ENCODE measurements around the gene CIB1. TPM values are rescaled to one million over a fixed set of nuclear protein-coding genes. Genes with fewer than 3 reads are reported as not detected.

The CIB1 gene
- total RNA-seq, 2 experiments from 2014 or later = 151 to 154 TPM

GRCh38 chr15:90213818-90214204 is 19.9 kb downstream of the CIB1 start:
- Mint-ChIP-seq H3K27me3 (no peaks in the 10 kb centered on the region), H3K4me3 (no peak overlapping the region), H3K4me1 (ENCODE audit: low read depth) (peaks cover 17% of the 10 kb centered on the region), H3K27ac (no peak overlapping the region), H3K9me3 (no peaks in the 10 kb centered on the region), H3K36me3 (ENCODE audit: low read depth) (no peaks in the 10 kb centered on the region)
- TF ChIP-seq CTCF (IDR thresholded peaks at IDR 0.05) = no peak
- ChIA-PET POLR2A (no interaction called here), CTCF (no interaction called here)
- intact Hi-C loops (cut with micrococcal nuclease) = no loop called here
- no peak for ATAC-seq
- DNase-seq = no peak

- H3K27me3 Mint-ChIP-seq = no peaks in the 10 kb centered on the region
- no peaks in the 10 kb centered on the region for H3K9me3 Mint-ChIP-seq
- DNase-seq (no peak), ATAC-seq (no peak)
- intact Hi-C loops (cut with micrococcal nuclease) = no loop called here
- H3K36me3 Mint-ChIP-seq (ENCODE audit: low read depth) = no peaks in the 10 kb centered on the region
- POLR2A ChIA-PET = no interaction called here
- H3K27ac Mint-ChIP-seq = no peak overlapping the region
- no peak overlapping the region for H3K4me3 Mint-ChIP-seq
- peaks cover 17% of the 10 kb centered on the region for H3K4me1 Mint-ChIP-seq (ENCODE audit: low read depth)
- TF ChIP-seq CTCF (IDR thresholded peaks at IDR 0.05) = no peak
- CTCF ChIA-PET = no interaction called here
Measured at GRCh38 chr15:90213122-90213817, 20.5 kb downstream of the CIB1 start.

- POLR2A ChIA-PET = interaction anchor here (0.5 kb wide), 1 partner anchor 11 kb away, joined by 3 read pairs; no protein-coding TSS in a partner anchor
- no peaks in the 10 kb centered on the region for H3K9me3 Mint-ChIP-seq
- no peak overlapping the region for H3K27ac Mint-ChIP-seq
Measured at GRCh38 chr15:90212221-90213098, 21.3 kb downstream of the CIB1 start.

GRCh38 chr15:90211440-90212143 is 22.1 kb downstream of the CIB1 start:
- Mint-ChIP-seq H3K4me1 (ENCODE audit: low read depth) (peaks cover 11% of the 10 kb centered on the region), H3K27me3 (no peaks in the 10 kb centered on the region), H3K9me3 (no peaks in the 10 kb centered on the region), H3K4me3 (no peak overlapping the region), H3K27ac (no peak overlapping the region), H3K36me3 (ENCODE audit: low read depth) (no peaks in the 10 kb centered on the region)
- ChIA-PET CTCF (interaction anchor here (1.1 kb wide), 1 partner anchor 68 kb away, joined by 3 read pairs; no protein-coding TSS in a partner anchor), POLR2A (no interaction called here)
- intact Hi-C loops (cut with micrococcal nuclease) = no loop called here
- ATAC-seq (no peak), DNase-seq (no peak)
- no peak for TF ChIP-seq CTCF (IDR thresholded peaks at IDR 0.05)

More at GRCh38 chr15:90212221-90213098, 21.3 kb downstream of the CIB1 start:
- intact Hi-C loops (cut with micrococcal nuclease) = no loop called here
- DNase-seq = no peak
- CTCF ChIA-PET = interaction anchor here (1.1 kb wide), 1 partner anchor 69 kb away, joined by 3 read pairs; no protein-coding TSS in a partner anchor
- peaks cover 15% of the 10 kb centered on the region for H3K4me1 Mint-ChIP-seq (ENCODE audit: low read depth)
- no peak overlapping the region for H3K4me3 Mint-ChIP-seq
- H3K27me3 Mint-ChIP-seq = no peaks in the 10 kb centered on the region
- no peaks in the 10 kb centered on the region for H3K36me3 Mint-ChIP-seq (ENCODE audit: low read depth)
- TF ChIP-seq CTCF (IDR thresholded peaks at IDR 0.05) = no peak
- ATAC-seq = no peak
